HepG2 (cell line): ENCODE data around the gene SBNO2. TPM values are rescaled to one million over a fixed set of nuclear protein-coding genes. Genes with fewer than 3 reads are reported as not detected.

Experiments used
- IRF2 ChIP-seq: IDR thresholded peaks from 2 replicates; pipeline ENCODE4 v1.6.1; 2018; ENCODE audit warnings: missing genetic modification reagents, missing compliant biosample characterization
- MYC ChIP-seq: sonication (generic); formaldehyde crosslinking; IDR thresholded peaks from 2 replicates; pipeline ENCODE4 v1.9.0; 2021; ENCODE audit warnings: missing genetic modification reagents, borderline replicate concordance
- PAF1 ChIP-seq: IDR thresholded peaks from 2 replicates; pipeline ENCODE4 v1.6.1; 2016; ENCODE audit warnings: missing genetic modification reagents, missing compliant biosample characterization
- RCOR2 ChIP-seq: IDR thresholded peaks from 2 replicates; pipeline ENCODE4 v1.6.1; 2016; ENCODE audit warnings: missing biosample characterization, missing genetic modification reagents
- SATB2 ChIP-seq: sonication (generic); formaldehyde crosslinking; IDR thresholded peaks from 2 replicates; pipeline ENCODE4 v1.5.0; 2020; ENCODE audit warnings: missing genetic modification reagents
- SP4 ChIP-seq: sonication (generic); formaldehyde crosslinking; IDR thresholded peaks from 2 replicates; pipeline ENCODE4 v1.8.1; 2023; ENCODE audit warnings: mild to moderate bottlenecking, missing genetic modification reagents
- YY1 ChIP-seq: IDR thresholded peaks from 2 replicates; pipeline ENCODE4 v1.6.1; 2011; ENCODE audit warnings: low read length, low read depth, moderate library complexity, mild to moderate bottlenecking; ENCODE audit not compliant: insufficient read depth, insufficient replicate concordance
- ZFY ChIP-seq: sonication (generic); formaldehyde crosslinking; IDR thresholded peaks from 2 replicates; pipeline ENCODE4 v1.4.0; 2020; ENCODE audit warnings: missing genetic modification reagents
- polyA plus RNA-seq, 8 experiments: library from polyadenylated mRNA; depleted of rRNA in 3 of 8; stranded (reverse) in 7 of 8; unstranded in 1 of 8; fragments of >200 nt; fragmentation: Illumina TruSeq in 4 of 8; extraction: Trizol in 4 of 8; gene quantifications; 2 replicates each; pipeline versions ENCODE4 v1.2.1 to v1.2.3, GENCODE V29; 2011 to 2016; ENCODE audit warnings: low read depth in 4 of 8, missing spikeins in 1 of 8, mixed read lengths in 1 of 8; ENCODE audit not compliant: insufficient read depth in 1 of 8
- total RNA-seq, 5 experiments: library from RNA; depleted of rRNA; stranded (reverse); fragments of >200 nt; fragmentation: Illumina TruSeq; extraction: Trizol; gene quantifications; 2 replicates each; pipeline ENCODE4 v1.2.3, GENCODE V29; 2016; ENCODE audit warnings: low read depth in 1 of 5
- TF ChIP-seq, protein P1 (sequence below), 2 experiments: fragments of 450-650 bp in 1 of 2; sonication (generic) in 1 of 2; formaldehyde crosslinking in 1 of 2; IDR thresholded peaks; 2 replicates each; pipeline versions ENCODE4 v1.6.1 to v1.8.0; 2016 to 2022; ENCODE audit warnings: antibody characterized with exemption in 1 of 2, mild to moderate bottlenecking in 1 of 2, missing genetic modification reagents in 1 of 2
- TF ChIP-seq, protein P2 (sequence below): sonication (generic); formaldehyde crosslinking; IDR thresholded peaks from 2 replicates; pipeline ENCODE4 v1.8.0; 2022; ENCODE audit warnings: mild to moderate bottlenecking, missing genetic modification reagents, moderate library complexity
- TF ChIP-seq, protein P3 (sequence below): sonication (generic); formaldehyde crosslinking; IDR thresholded peaks from 2 replicates; pipeline ENCODE4 v1.9.0; 2021; ENCODE audit warnings: mild to moderate bottlenecking, missing genetic modification reagents

SBNO2 gene
- total and polyA plus RNA-seq, 2 of the 13 experiments (the other 11 are each of a cell fraction or from before 2014, with no cell fraction given), result 8.6 to 10.4 TPM

DNA sequence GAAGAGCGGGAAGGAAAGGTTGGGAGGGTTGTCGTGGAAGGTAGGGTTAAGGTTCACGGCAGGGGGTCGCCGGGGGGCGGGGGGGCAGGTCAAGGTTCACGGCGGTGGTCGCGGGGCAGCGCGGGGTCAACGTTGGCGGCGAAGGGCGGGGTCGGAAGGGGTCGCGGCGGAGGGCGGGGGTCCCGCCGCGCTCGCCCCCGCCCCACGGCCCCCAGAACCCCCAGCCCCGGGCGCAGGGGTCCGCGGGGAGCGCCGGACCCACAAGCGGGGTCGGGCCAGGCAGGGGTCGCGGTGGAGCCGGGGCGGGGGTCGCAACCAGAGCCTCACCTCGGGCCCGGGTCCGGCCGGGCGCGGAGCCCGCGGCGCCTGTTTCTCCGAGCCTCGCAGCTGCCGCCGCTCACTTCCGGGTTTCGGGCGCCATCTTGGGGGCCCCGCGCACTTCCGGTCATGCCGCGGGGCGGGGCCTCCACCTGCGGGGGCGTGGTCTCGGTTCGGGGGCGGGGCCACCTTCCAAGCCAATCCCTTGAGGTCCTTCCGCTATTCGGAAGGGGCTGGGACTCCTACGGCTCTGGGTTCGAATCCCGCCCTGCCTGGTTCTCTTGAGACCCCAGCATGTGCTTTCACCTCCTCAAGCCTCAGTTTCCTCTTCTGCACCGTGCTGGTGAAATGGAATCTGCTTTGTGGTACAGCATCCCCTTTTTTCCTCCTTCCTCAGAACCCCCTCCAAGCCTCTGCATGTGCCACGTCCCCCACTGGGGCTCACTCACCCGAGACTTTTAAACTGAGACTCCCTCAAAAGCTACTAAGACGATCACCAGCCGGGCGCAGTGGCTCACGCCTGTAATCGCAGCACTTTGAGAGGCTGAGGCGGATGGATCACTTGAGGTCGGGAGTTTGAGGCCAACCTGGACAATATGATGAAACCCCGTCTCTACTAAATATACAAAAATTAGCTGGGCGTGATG, at the start of gene SBNO2 (continued):
- TF ChIP-seq, protein P1, sequence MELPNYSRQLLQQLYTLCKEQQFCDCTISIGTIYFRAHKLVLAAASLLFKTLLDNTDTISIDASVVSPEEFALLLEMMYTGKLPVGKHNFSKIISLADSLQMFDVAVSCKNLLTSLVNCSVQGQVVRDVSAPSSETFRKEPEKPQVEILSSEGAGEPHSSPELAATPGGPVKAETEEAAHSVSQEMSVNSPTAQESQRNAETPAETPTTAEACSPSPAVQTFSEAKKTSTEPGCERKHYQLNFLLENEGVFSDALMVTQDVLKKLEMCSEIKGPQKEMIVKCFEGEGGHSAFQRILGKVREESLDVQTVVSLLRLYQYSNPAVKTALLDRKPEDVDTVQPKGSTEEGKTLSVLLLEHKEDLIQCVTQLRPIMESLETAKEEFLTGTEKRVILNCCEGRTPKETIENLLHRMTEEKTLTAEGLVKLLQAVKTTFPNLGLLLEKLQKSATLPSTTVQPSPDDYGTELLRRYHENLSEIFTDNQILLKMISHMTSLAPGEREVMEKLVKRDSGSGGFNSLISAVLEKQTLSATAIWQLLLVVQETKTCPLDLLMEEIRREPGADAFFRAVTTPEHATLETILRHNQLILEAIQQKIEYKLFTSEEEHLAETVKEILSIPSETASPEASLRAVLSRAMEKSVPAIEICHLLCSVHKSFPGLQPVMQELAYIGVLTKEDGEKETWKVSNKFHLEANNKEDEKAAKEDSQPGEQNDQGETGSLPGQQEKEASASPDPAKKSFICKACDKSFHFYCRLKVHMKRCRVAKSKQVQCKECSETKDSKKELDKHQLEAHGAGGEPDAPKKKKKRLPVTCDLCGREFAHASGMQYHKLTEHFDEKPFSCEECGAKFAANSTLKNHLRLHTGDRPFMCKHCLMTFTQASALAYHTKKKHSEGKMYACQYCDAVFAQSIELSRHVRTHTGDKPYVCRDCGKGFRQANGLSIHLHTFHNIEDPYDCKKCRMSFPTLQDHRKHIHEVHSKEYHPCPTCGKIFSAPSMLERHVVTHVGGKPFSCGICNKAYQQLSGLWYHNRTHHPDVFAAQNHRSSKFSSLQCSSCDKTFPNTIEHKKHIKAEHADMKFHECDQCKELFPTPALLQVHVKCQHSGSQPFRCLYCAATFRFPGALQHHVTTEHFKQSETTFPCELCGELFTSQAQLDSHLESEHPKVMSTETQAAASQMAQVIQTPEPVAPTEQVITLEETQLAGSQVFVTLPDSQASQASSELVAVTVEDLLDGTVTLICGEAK (IDR thresholded peaks at IDR 0.05), result 0 out of 2 replicates have a peak, but pooled peaks have one; percentile 18
- TF ChIP-seq, protein P1 (CRISPR knock-in tag; IDR thresholded peaks at IDR 0.05), result no peak
- TF ChIP-seq, protein P2, sequence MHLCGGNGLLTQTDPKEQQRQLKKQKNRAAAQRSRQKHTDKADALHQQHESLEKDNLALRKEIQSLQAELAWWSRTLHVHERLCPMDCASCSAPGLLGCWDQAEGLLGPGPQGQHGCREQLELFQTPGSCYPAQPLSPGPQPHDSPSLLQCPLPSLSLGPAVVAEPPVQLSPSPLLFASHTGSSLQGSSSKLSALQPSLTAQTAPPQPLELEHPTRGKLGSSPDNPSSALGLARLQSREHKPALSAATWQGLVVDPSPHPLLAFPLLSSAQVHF (CRISPR knock-in tag), result no peak
- peak; percentile 69; the same call in 1 of the 2 replicates for TF ChIP-seq MYC (CRISPR knock-in tag)
- peak; percentile 90 for TF ChIP-seq SP4 (CRISPR knock-in tag)
- TF ChIP-seq ZFY, result no peak; the same call in none of the 2 replicates
- TF ChIP-seq RCOR2 (CRISPR knock-in tag), result no peak
- peak; percentile 98 for TF ChIP-seq YY1
- no peak for TF ChIP-seq SATB2 (CRISPR knock-in tag)
- TF ChIP-seq PAF1 (CRISPR knock-in tag), result no peak
- 0 out of 2 replicates have a peak, but pooled peaks have one; percentile 33 for TF ChIP-seq IRF2 (CRISPR knock-in tag)
- TF ChIP-seq, protein P3, sequence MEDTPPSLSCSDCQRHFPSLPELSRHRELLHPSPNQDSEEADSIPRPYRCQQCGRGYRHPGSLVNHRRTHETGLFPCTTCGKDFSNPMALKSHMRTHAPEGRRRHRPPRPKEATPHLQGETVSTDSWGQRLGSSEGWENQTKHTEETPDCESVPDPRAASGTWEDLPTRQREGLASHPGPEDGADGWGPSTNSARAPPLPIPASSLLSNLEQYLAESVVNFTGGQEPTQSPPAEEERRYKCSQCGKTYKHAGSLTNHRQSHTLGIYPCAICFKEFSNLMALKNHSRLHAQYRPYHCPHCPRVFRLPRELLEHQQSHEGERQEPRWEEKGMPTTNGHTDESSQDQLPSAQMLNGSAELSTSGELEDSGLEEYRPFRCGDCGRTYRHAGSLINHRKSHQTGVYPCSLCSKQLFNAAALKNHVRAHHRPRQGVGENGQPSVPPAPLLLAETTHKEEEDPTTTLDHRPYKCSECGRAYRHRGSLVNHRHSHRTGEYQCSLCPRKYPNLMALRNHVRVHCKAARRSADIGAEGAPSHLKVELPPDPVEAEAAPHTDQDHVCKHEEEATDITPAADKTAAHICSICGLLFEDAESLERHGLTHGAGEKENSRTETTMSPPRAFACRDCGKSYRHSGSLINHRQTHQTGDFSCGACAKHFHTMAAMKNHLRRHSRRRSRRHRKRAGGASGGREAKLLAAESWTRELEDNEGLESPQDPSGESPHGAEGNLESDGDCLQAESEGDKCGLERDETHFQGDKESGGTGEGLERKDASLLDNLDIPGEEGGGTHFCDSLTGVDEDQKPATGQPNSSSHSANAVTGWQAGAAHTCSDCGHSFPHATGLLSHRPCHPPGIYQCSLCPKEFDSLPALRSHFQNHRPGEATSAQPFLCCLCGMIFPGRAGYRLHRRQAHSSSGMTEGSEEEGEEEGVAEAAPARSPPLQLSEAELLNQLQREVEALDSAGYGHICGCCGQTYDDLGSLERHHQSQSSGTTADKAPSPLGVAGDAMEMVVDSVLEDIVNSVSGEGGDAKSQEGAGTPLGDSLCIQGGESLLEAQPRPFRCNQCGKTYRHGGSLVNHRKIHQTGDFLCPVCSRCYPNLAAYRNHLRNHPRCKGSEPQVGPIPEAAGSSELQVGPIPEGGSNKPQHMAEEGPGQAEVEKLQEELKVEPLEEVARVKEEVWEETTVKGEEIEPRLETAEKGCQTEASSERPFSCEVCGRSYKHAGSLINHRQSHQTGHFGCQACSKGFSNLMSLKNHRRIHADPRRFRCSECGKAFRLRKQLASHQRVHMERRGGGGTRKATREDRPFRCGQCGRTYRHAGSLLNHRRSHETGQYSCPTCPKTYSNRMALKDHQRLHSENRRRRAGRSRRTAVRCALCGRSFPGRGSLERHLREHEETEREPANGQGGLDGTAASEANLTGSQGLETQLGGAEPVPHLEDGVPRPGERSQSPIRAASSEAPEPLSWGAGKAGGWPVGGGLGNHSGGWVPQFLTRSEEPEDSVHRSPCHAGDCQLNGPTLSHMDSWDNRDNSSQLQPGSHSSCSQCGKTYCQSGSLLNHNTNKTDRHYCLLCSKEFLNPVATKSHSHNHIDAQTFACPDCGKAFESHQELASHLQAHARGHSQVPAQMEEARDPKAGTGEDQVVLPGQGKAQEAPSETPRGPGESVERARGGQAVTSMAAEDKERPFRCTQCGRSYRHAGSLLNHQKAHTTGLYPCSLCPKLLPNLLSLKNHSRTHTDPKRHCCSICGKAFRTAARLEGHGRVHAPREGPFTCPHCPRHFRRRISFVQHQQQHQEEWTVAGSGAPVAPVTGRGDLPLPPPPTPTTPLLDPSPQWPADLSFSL (CRISPR knock-in tag), result no peak
